A549 treated with AZD2906 at 1 μM for 4 hours (cell line): ENCODE measurements around the gene ACOT13. TPM values are rescaled to one million over a fixed set of nuclear protein-coding genes. Genes with fewer than 3 reads are reported as not detected.

Experiments
- total RNA-seq: library from RNA; stranded (reverse); fragments of 200-300 nt; extraction: Qiagen RNA extraction; gene quantifications from 5 replicates; pipeline ENCODE4 v1.2.3, GENCODE V29; 2022

ACOT13 gene
- 11.4 to 26.5 TPM (median 26.0 TPM) in 5 replicates for total RNA-seq

GRCh38 chr6:24666641-24667377 is at the start of gene ACOT13, which contains the start of gene TDP2:
Gene ACOT13, plus strand, starts transcription at chr6:24667077. Its CDS starts 187 bp downstream, at chr6:24667264.
Gene TDP2, minus strand, starts transcription at chr6:24666899. Its CDS starts 37 bp downstream, at chr6:24666862.

GRCh38 chr6:24719125-24719971 is 52.5 kb downstream of the ACOT13 start, which contains the start of gene C6orf62:
Gene C6orf62, minus strand, starts transcription at chr6:24719154. Its CDS starts 486 bp downstream, at chr6:24718668.

Other genes starting within 250 kb of the ACOT13 start
- gene GPLD1, start 177.5 kb upstream of the ACOT13 start, total RNA-seq: 0.81 to 1.2 TPM (median 1.0 TPM) in 5 replicates
- gene ALDH5A1, start 172.1 kb upstream of the ACOT13 start, total RNA-seq: 6.7 to 7.7 TPM (median 6.9 TPM) in 5 replicates
- gene KIAA0319, start 20.9 kb upstream of the ACOT13 start, total RNA-seq: 1.8 to 2.0 TPM (median 2.0 TPM) in 5 replicates
- gene TDP2, start 178 bp upstream of the ACOT13 start, total RNA-seq: 26.0 to 31.1 TPM (median 27.1 TPM) in 5 replicates
- gene C6orf62, start 52.1 kb downstream of the ACOT13 start, total RNA-seq: 46.9 to 63.4 TPM (median 49.4 TPM) in 5 replicates
- 56.8 to 65.6 TPM (median 58.7 TPM) in 5 replicates for gene GMNN, start 107.9 kb downstream of the ACOT13 start, total RNA-seq
- not detected in 5 replicates for gene ARMH2, start 131.8 kb downstream of the ACOT13 start, total RNA-seq